H9 (cell line): ENCODE measurements around the gene MOCS1. TPM values are rescaled to one million over a fixed set of nuclear protein-coding genes. Genes with fewer than 3 reads are reported as not detected.

ENCODE experiments used
- DNase-seq: peaks from one replicate; pipeline ENCODE4 v3.0.0-alpha.2; 2017
- H2AFZ ChIP-seq: one replicate; pipeline ENCODE4 v1.6.1; 2013; ENCODE audit warnings: mild to moderate bottlenecking, low read length, control low read depth, moderate library complexity
- H2AK5ac ChIP-seq: 2 replicates; pipeline ENCODE4 v1.6.1; 2013; ENCODE audit warnings: low read length, control low read depth, mixed read lengths; ENCODE audit not compliant: insufficient read length
- H2BK120ac ChIP-seq: one replicate; pipeline ENCODE4 v1.6.1; 2013; ENCODE audit warnings: low read depth, mild to moderate bottlenecking, low read length, control low read depth, inconsistent platforms; ENCODE audit not compliant: poor library complexity, severe bottlenecking
- H2BK12ac ChIP-seq: 2 replicates; pipeline ENCODE4 v1.6.1; 2013; ENCODE audit warnings: low read length, control low read depth, mixed read lengths, low read depth; ENCODE audit not compliant: insufficient read length
- H2BK15ac ChIP-seq: 2 replicates; pipeline ENCODE4 v1.6.1; 2013; ENCODE audit warnings: low read depth, low read length, control low read depth
- H2BK20ac ChIP-seq: one replicate; pipeline ENCODE4 v1.6.1; 2013; ENCODE audit warnings: low read depth, mild to moderate bottlenecking, low read length, control low read depth, inconsistent platforms; ENCODE audit not compliant: poor library complexity, severe bottlenecking
- H2BK5ac ChIP-seq: 2 replicates; pipeline ENCODE4 v1.6.1; 2013; ENCODE audit warnings: low read length, control low read depth, mixed read lengths; ENCODE audit not compliant: insufficient read length
- H3K14ac ChIP-seq: 2 replicates; pipeline ENCODE4 v1.6.1; 2013; ENCODE audit warnings: low read length, control low read depth; ENCODE audit not compliant: insufficient read depth
- H3K18ac ChIP-seq: 2 replicates; pipeline ENCODE4 v1.6.1; 2013; ENCODE audit warnings: low read depth, mild to moderate bottlenecking, mixed read lengths, low read length, control low read depth; ENCODE audit not compliant: insufficient read length
- H3K23ac ChIP-seq: 2 replicates; pipeline ENCODE4 v1.6.1; 2013; ENCODE audit warnings: low read length, control low read depth, mixed read lengths, low read depth; ENCODE audit not compliant: insufficient read length
- H3K23me2 ChIP-seq: 2 replicates; pipeline ENCODE4 v1.6.1; 2013; ENCODE audit warnings: low read depth, mild to moderate bottlenecking, mixed read lengths, low read length, control low read depth; ENCODE audit not compliant: insufficient read length, poor library complexity, severe bottlenecking
- H3K27ac ChIP-seq: 2 replicates; pipeline ENCODE4 v1.5.1; 2013; ENCODE audit warnings: low read length, control low read depth, mixed read lengths, low read depth; ENCODE audit not compliant: insufficient read length
- H3K27me3 ChIP-seq: 2 replicates; pipeline ENCODE4 v1.6.1; 2013; ENCODE audit warnings: low read length, control low read depth, inconsistent platforms; ENCODE audit not compliant: insufficient read depth
- H3K4ac ChIP-seq: 2 replicates; pipeline ENCODE4 v1.6.1; 2013; ENCODE audit warnings: low read depth, mild to moderate bottlenecking, control low read depth, inconsistent platforms, low read length, moderate library complexity
- H3K4me1 ChIP-seq: 2 replicates; pipeline ENCODE4 v1.6.1; 2013; ENCODE audit warnings: low read length, control low read depth, inconsistent platforms; ENCODE audit not compliant: insufficient read depth
- H3K4me2 ChIP-seq: 2 replicates; pipeline ENCODE4 v1.6.1; 2013; ENCODE audit warnings: low read length, control low read depth, mixed read lengths; ENCODE audit not compliant: insufficient read length, insufficient read depth
- H3K56ac ChIP-seq: 2 replicates; pipeline ENCODE4 v1.6.1; 2013; ENCODE audit warnings: low read depth, mild to moderate bottlenecking, mixed read lengths, low read length, control low read depth; ENCODE audit not compliant: insufficient read length
- H3K79me1 ChIP-seq: 2 replicates; pipeline ENCODE4 v1.6.1; 2013; ENCODE audit warnings: low read depth, mild to moderate bottlenecking, moderate library complexity, low read length, control low read depth, inconsistent platforms; ENCODE audit not compliant: insufficient read depth, poor library complexity, severe bottlenecking
- H3K79me2 ChIP-seq: 2 replicates; pipeline ENCODE4 v1.6.1; 2013; ENCODE audit warnings: low read length, control low read depth, inconsistent platforms; ENCODE audit not compliant: insufficient read depth
- H3K9ac ChIP-seq: 2 replicates; pipeline ENCODE4 v1.6.1; 2013; ENCODE audit warnings: low read length, control low read depth, mixed read lengths; ENCODE audit not compliant: insufficient read length; ENCODE audit errors: extremely low read depth
- H3K9me3 ChIP-seq: one replicate; pipeline ENCODE4 v1.6.1; 2013; ENCODE audit warnings: low read depth, low read length, inconsistent platforms; ENCODE audit not compliant: control insufficient read depth
- H3T11ph ChIP-seq: one replicate; pipeline ENCODE4 v1.6.1; 2013; ENCODE audit warnings: mild to moderate bottlenecking, low read length, control low read depth, inconsistent platforms
- H4K20me1 ChIP-seq: one replicate; pipeline ENCODE4 v1.6.1; 2013; ENCODE audit not compliant: control insufficient read depth, insufficient read length, insufficient read depth
- H4K5ac ChIP-seq: 2 replicates; pipeline ENCODE4 v1.6.1; 2013; ENCODE audit warnings: low read depth, mild to moderate bottlenecking, mixed read lengths, low read length, control low read depth; ENCODE audit not compliant: insufficient read length
- H4K8ac ChIP-seq: replicated peaks from 2 replicates; pipeline ENCODE4 v1.6.1; 2013; ENCODE audit warnings: low read length, control low read depth, mixed read lengths, low read depth; ENCODE audit not compliant: insufficient read length
- H4K91ac ChIP-seq: 2 replicates; pipeline ENCODE4 v1.6.1; 2013; ENCODE audit warnings: low read depth, mild to moderate bottlenecking, moderate library complexity, mixed read lengths, low read length, control low read depth; ENCODE audit not compliant: insufficient read length
- H3K27ac Mint-ChIP-seq, 3 experiments: 2 replicates in 2 of 3; 3 replicates in 1 of 3; pipeline ENCODE4 v1.8.0; 2020 to 2021; ENCODE audit warnings: mixed read lengths in 3 of 3, mild to moderate bottlenecking in 1 of 3, moderate library complexity in 1 of 3
- H3K27me3 Mint-ChIP-seq: 2 replicates; pipeline ENCODE4 v1.8.0; 2021; ENCODE audit warnings: low read depth, mild to moderate bottlenecking, moderate library complexity, mixed read lengths
- H3K36me3 Mint-ChIP-seq, 3 experiments: 2 replicates in 2 of 3; 3 replicates in 1 of 3; pipeline ENCODE4 v1.8.0; 2020 to 2021; ENCODE audit warnings: low read depth in 3 of 3, mixed read lengths in 3 of 3; ENCODE audit not compliant: insufficient read depth in 1 of 3
- H3K4me1 Mint-ChIP-seq, 2 experiments: 2 replicates each; pipeline ENCODE4 v1.8.0; 2020; ENCODE audit warnings: mixed read lengths in 2 of 2
- H3K4me3 Mint-ChIP-seq, 2 experiments: 2 replicates in 1 of 2; 3 replicates in 1 of 2; pipeline ENCODE4 v1.8.0; 2020 to 2021; ENCODE audit warnings: mild to moderate bottlenecking in 2 of 2, mixed read lengths in 2 of 2, moderate library complexity in 1 of 2
- H3K9me3 Mint-ChIP-seq, 2 experiments: 2 replicates in 1 of 2; 3 replicates in 1 of 2; pipeline ENCODE4 v1.8.0; 2020; ENCODE audit warnings: mild to moderate bottlenecking in 2 of 2, mixed read lengths in 2 of 2, moderate library complexity in 1 of 2
- CTCF ChIP-seq: fragments of 200-600 bp; sonication (generic); conservative IDR thresholded peaks from 3 replicates; pipeline ENCODE4 v1.8.0; 2021; ENCODE audit warnings: antibody characterized with exemption, mild to moderate bottlenecking
- WGBS: extraction: QIAGEN DNeasy Blood & Tissue Kit; methylation state at CpG from one replicate; pipeline ENCODE4 v1.1.7; 2013; ENCODE audit warnings: missing lambda C conversion rate, low lambda C conversion rate, mixed read lengths; ENCODE audit not compliant: insufficient read length; ENCODE audit errors: extremely low coverage; 5-methylcytosine and 5-hydroxymethylcytosine counted together
- total RNA-seq: library from RNA; stranded (reverse); gene quantifications from 2 replicates; pipeline ENCODE4 v1.2.1, GENCODE V29; 2021

MOCS1 gene
- total RNA-seq, 1 experiment from 2014 or later, result 15.2 TPM

- H2AK5ac ChIP-seq, result no peak overlapping the region
- no peaks in the 10 kb centered on the region for H3K9me3 ChIP-seq
- no peak overlapping the region for H3T11ph ChIP-seq
- H3K4ac ChIP-seq, result no peak overlapping the region
- no peak overlapping the region for H3K18ac ChIP-seq
- Mint-ChIP-seq H3K27ac (no peak overlapping the region; a peak in 1 of 7 replicates), H3K9me3 (peaks cover 11 to 15% of the 10 kb centered on the region in 2 experiments), H3K4me1 (peaks cover 5 to 7% of the 10 kb centered on the region in 2 experiments), H3K36me3 (peaks cover 25 to 53% (median 49%) of the 10 kb centered on the region in 3 experiments), H3K4me3 (peak overlapping the region in 1 of 2 experiments; percentile 10; a peak in 1 of 5 replicates), H3K27me3 (no peaks in the 10 kb centered on the region; the same call in 1 of the 2 replicates)
- H3K27ac ChIP-seq, result no peak overlapping the region
- H2BK20ac ChIP-seq, result no peak overlapping the region
- H4K91ac ChIP-seq, result no peak overlapping the region
- no peak overlapping the region for H2AFZ ChIP-seq
- no peaks in the 10 kb centered on the region for H4K20me1 ChIP-seq
- no peak overlapping the region for H3K4me2 ChIP-seq
- no peak overlapping the region for H2BK15ac ChIP-seq
- H4K5ac ChIP-seq, result no peak overlapping the region
- H3K56ac ChIP-seq, result no peak overlapping the region
- no peak overlapping the region for H3K14ac ChIP-seq
- DNase-seq, result no peak
- H2BK5ac ChIP-seq, result no peak overlapping the region
- H4K8ac ChIP-seq, result no peak overlapping the region
- no peaks in the 10 kb centered on the region for H3K27me3 ChIP-seq
- no peaks in the 10 kb centered on the region for H3K23me2 ChIP-seq
- no peak overlapping the region for H3K9ac ChIP-seq
- H3K79me2 ChIP-seq, result no peaks in the 10 kb centered on the region
- H2BK120ac ChIP-seq, result no peak overlapping the region
- no peak for TF ChIP-seq CTCF
- no peaks in the 10 kb centered on the region for H3K4me1 ChIP-seq
- no peak overlapping the region for H3K23ac ChIP-seq
- no peaks in the 10 kb centered on the region for H3K79me1 ChIP-seq
- WGBS, result no CpG with 5 or more reads among the region's 3 CpGs
- no peak overlapping the region for H2BK12ac ChIP-seq
These were observed 8.4 kb downstream of the MOCS1 start for GRCh38 chr6:39925931-39926290.
